Fibroblast of mammary gland (primary cell): Measurements from ENCODE around the gene LAMP1.
"Not testable (repeated sequence)": the region's sequence is repeated elsewhere in the genome, so short reads cannot be mapped to it uniquely, and the experiment has no call there.

Experiments
- DNase-seq: peaks from one replicate; pipeline ENCODE4 v3.0.0-alpha.2; 2010; ENCODE audit warnings: low read depth
- H3K4me3 ChIP-seq: 2 replicates; pipeline ENCODE4 v1.5.1; 2011; ENCODE audit warnings: low read depth, mild to moderate bottlenecking, low read length, moderate library complexity; ENCODE audit not compliant: control insufficient read depth
- TF ChIP-seq, protein P1 (sequence below): conservative IDR thresholded peaks from 2 replicates; pipeline ENCODE4 v1.5.1; 2011; ENCODE audit warnings: low read depth, low read length, inconsistent platforms; ENCODE audit not compliant: control insufficient read depth, insufficient read depth

LAMP1 gene

DNA sequence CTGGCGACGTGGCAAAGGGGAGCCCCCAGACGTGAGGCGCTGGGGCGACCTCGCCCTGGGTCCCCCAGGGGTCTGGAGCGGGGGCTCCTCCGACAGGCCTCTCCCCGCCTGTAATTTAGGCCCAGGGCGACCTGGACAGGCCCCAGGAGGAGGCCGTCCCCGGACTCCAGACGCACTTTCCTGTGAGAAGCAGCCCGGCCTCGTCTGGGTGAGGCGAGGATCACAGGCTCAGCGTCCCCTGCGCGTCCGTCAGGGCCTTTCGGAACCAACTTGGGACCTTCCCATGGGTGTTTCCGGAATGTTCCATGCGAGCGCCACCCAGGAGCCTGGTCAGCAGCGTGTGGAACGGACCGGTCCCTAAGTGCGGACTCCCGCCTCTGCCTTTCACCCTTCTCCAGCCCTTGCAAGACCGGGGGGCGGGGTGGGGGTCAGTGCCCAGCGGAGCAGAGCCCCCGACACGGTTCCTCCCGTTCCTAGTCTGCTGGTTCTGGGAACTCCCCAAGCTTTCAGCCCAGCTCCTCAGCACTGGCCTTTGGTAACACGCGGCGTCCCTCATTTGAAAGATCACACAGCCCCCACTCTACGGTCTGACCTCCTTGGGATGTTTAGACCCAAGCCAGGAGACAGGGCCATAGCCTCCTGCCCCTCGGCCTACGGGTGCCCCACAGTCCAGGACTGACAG is 68.0 kb downstream of the LAMP1 start:
- no peak for DNase-seq
- TF ChIP-seq, protein P1, sequence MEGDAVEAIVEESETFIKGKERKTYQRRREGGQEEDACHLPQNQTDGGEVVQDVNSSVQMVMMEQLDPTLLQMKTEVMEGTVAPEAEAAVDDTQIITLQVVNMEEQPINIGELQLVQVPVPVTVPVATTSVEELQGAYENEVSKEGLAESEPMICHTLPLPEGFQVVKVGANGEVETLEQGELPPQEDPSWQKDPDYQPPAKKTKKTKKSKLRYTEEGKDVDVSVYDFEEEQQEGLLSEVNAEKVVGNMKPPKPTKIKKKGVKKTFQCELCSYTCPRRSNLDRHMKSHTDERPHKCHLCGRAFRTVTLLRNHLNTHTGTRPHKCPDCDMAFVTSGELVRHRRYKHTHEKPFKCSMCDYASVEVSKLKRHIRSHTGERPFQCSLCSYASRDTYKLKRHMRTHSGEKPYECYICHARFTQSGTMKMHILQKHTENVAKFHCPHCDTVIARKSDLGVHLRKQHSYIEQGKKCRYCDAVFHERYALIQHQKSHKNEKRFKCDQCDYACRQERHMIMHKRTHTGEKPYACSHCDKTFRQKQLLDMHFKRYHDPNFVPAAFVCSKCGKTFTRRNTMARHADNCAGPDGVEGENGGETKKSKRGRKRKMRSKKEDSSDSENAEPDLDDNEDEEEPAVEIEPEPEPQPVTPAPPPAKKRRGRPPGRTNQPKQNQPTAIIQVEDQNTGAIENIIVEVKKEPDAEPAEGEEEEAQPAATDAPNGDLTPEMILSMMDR, result no peak
- peak overlapping the region; percentile 29 for H3K4me3 ChIP-seq

DNA sequence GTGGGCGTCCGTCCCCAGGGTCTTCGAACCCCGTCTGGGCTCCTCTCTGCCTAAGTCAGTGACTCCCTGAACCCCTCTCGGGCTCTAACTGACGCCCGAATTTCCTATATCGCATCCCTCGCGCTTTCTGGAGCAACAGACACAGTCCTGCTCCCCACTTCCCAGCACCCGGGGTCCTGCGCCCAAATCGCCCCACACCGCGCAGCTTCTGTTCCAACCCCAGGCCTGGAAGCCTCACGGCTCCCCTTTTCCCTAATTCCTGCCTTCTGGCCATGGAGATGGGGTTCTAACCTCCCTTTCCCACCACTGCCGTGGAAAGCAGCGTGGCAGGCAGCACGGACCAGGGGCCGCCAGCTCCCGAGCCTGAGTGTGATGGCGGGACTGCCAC is 68.5 kb downstream of the LAMP1 start:
- no peak for DNase-seq
- TF ChIP-seq, protein P1, result no peak
- no peak overlapping the region for H3K4me3 ChIP-seq

DNA sequence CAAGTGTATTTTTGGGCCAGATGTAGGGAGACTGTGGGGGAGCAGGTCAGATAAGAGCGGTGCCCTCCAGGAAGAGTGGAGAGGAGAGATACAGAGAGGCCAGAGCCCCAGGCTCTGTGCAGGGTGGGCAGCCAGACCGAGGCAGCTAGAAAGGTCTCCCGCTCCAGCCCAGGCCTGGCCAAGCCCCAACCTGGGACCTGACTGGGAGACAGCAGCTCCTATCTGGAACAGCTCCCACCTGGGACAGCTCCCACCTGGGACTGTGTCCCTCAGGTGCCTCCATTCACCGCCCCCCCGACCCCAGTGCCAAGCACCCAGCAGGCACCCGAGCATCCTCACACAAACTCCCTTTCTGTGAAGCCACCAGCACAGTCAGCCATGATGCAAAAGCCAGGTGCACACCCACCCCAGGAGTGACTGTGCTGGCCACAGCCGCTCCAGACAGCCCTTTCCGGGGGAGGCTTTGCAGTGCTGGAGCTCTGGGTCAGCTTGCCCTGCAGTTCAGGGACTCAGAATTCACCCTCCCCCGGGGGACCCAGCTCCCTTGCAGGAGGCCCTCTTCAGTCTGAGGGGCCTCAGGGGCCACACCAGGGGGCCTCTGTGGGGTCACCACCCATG is 69.0 kb downstream of the LAMP1 start:
- TF ChIP-seq, protein P1, result no peak
- no peak for DNase-seq
- H3K4me3 ChIP-seq, result no peak overlapping the region

DNA sequence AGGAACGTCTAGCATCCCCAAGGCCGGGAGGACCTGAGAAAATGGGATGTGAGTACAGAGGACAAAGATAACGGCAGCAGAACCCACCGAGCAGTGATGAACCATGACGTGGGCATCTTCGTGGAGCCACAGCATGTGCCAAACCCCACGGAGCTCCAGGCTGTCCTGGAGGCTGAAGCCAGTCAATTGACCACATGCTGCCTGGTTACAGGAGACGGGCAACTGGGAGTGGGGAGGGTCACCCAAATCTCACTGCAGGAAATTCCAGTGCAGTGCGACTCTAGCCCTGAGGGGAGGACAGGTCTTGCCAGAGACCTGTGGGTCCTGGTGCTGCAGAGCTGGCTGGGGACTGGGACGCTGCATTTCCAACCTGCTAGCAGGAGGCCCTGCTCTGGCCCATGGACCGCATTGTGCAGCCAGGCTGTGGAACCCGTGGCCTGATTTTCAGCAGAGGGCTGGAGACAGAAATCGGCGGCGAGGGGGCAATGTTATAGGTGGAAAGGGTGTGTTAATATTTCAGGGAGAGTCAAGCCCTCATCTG is 70.1 kb downstream of the LAMP1 start:
- no peak overlapping the region for H3K4me3 ChIP-seq
- TF ChIP-seq, protein P1, result no peak
- DNase-seq, result no peak

DNA sequence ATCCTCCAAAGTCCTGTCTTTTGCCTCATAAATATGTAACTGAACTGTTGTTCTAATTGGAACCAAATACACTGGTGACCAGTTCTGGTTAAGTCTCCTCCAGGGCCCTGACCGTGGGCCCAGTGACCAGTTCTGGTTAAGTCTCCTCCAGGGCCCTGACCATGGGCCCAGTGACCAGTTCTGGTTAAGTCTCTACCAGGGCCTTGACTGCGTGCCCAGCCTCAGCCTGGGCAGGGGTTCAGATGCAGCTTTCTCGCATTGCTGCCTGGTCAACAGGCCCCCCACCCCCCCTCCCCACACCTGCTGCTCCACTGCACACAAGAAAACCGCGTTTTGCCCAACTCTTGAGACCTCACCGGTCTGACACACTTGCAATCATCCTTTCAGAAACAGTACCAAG is 70.7 kb downstream of the LAMP1 start:
- H3K4me3 ChIP-seq, result no peak overlapping the region
- DNase-seq, result no peak
- TF ChIP-seq, protein P1, result no peak

DNA sequence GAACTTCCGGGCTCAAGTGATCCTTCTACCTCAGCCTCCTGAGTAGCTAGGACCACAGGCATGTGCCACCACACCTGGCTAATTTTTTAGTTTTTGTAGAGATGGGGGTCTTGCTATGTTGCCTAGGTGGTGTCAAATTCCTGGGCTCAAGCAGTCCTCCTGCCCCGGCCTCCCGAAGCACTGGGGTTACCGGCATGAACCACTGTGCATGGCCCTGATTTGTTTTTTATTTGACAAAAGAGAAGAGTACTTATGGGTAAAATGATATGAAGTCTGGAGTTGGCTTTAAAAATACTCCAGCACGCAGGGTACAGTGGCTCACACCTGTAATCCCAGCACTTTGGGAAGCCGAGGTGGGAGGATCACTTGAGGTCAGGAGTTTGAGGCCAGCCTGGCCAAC is 71.3 kb downstream of the LAMP1 start:
- not testable (repeated sequence) for DNase-seq, H3K4me3 ChIP-seq

DNA sequence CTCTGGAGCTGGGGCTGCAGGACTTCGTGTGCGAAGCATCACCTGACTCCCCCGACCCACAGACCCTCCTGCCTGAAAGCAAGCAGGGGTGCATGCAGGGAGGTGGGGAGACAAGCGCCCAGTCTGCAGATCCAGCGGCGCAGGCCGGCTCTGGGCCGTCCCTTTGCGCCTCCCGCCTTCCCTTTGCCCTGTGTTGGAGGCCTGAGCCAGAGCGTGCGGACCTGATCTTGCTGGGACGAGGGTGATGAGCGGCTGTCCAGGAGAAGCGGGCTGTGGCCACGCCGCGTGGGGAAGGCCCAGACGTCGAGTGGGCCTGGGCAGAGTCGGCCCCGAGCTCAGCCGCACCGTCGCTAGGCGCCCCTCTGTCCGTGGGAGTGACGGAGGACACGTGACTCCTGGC is 72.2 kb downstream of the LAMP1 start:
- TF ChIP-seq, protein P1, result no peak
- no peak for DNase-seq
- no peak overlapping the region for H3K4me3 ChIP-seq
